B cell (primary cell): Measurements from ENCODE around the gene TSEN2. TPM values are rescaled to one million over a fixed set of nuclear protein-coding genes. Genes with fewer than 3 reads are reported as not detected.

ENCODE experiments used
- ATAC-seq: fragments of 200-7000 bp; cut with Tn5 transposase; one replicate; pipeline ENCODE4 v1.10.0; 2021; ENCODE audit warnings: low read depth, mild to moderate bottlenecking, moderate number of reproducible peaks, moderate library complexity
- CTCF ChIA-PET: fragments of 350-600 bp; sonication (Branson Sonifier 250); formaldehyde crosslinking; loops from one replicate; lab custom pipeline; 2021; ENCODE audit warnings: antibody characterized with exemption, inconsistent platforms; lab: Charles Lee
- POLR2A ChIA-PET: fragments of 350-600 bp; sonication (Branson Sonifier 250); formaldehyde crosslinking; loops from one replicate; lab custom pipeline; 2021; ENCODE audit warnings: antibody characterized with exemption; lab: Charles Lee
- DNase-seq: peaks from one replicate; pipeline ENCODE4 v3.0.0; 2013
- H2AFZ ChIP-seq: 2 replicates; pipeline ENCODE4 v1.6.1; 2012; ENCODE audit warnings: mild to moderate bottlenecking, low read depth, low read length; ENCODE audit not compliant: insufficient read depth, poor library complexity, severe bottlenecking
- H3K27ac ChIP-seq, 2 donors: 1 replicate in 1 of 2; 2 replicates in 1 of 2; pipeline ENCODE4 v1.5.1; 2012 to 2013; ENCODE audit warnings: low read length in 2 of 2, mild to moderate bottlenecking in 2 of 2, moderate library complexity in 1 of 2
- H3K27me3 ChIP-seq, 4 experiments: fragments of 200-600 bp in 1 of 4; sonication (generic) in 1 of 4; replicated peaks in 1 of 4; 1 replicate in 2 of 4; 2 replicates in 2 of 4; pipeline versions ENCODE4 v1.6.1 to v1.7.0; 2013 to 2016; ENCODE audit warnings: low read length in 3 of 4, mild to moderate bottlenecking in 2 of 4, mixed read lengths in 1 of 4, moderate library complexity in 1 of 4; ENCODE audit not compliant: insufficient read depth in 4 of 4, control insufficient read depth in 3 of 4; ENCODE audit errors: control extremely low read depth in 1 of 4
- H3K36me3 ChIP-seq, 2 experiments: replicated peaks in 1 of 2; 1 replicate in 1 of 2; 2 replicates in 1 of 2; pipeline versions ENCODE4 v1.6.1 to v1.7.1; 2013; ENCODE audit warnings: low read length in 1 of 2; ENCODE audit not compliant: insufficient read depth in 2 of 2, control insufficient read depth in 1 of 2; ENCODE audit errors: control extremely low read depth in 1 of 2, extremely low read depth in 1 of 2
- H3K4me1 ChIP-seq, 2 donors: fragments of 200-600 bp in 1 of 2; sonication (generic) in 1 of 2; 1 replicate in 1 of 2; 2 replicates in 1 of 2; pipeline versions ENCODE4 v1.5.1 to v1.6.1; 2013 to 2017; ENCODE audit warnings: low read length in 2 of 2; ENCODE audit not compliant: control insufficient read depth in 2 of 2, insufficient read depth in 2 of 2
- H3K4me2 ChIP-seq: replicated peaks from 2 replicates; pipeline ENCODE3; 2012; ENCODE audit warnings: mild to moderate bottlenecking, low read depth, low read length; ENCODE audit not compliant: poor library complexity, severe bottlenecking
- H3K4me3 ChIP-seq, 5 experiments: fragments of 200-600 bp in 1 of 5; sonication (generic) in 1 of 5; 1 replicate in 3 of 5; 2 replicates in 2 of 5; pipeline versions ENCODE4 v1.5.1 to v1.7.0; 2011 to 2016; ENCODE audit warnings: low read length in 4 of 5, mild to moderate bottlenecking in 4 of 5, low read depth in 2 of 5, control low read depth in 1 of 5, moderate library complexity in 1 of 5; ENCODE audit not compliant: insufficient read depth in 1 of 5; ENCODE audit errors: control extremely low read depth in 1 of 5, extremely low read depth in 1 of 5
- H3K79me2 ChIP-seq: fragments of 200-600 bp; sonication (generic); one replicate; pipeline ENCODE4 v1.6.0; 2016; ENCODE audit warnings: low read length; ENCODE audit not compliant: control insufficient read depth, insufficient read depth
- H3K9ac ChIP-seq: fragments of 200-600 bp; sonication (generic); 2 replicates; pipeline ENCODE4 v1.6.1; 2017; ENCODE audit warnings: mild to moderate bottlenecking, low read length, moderate library complexity
- H3K9me3 ChIP-seq, 3 donors: one replicate each; pipeline versions ENCODE4 v1.6.1 to v1.7.1; 2013; ENCODE audit warnings: low read length in 2 of 3; ENCODE audit not compliant: control insufficient read depth in 2 of 3, insufficient read depth in 1 of 3; ENCODE audit errors: control extremely low read depth in 1 of 3
- H4K20me1 ChIP-seq: 2 replicates; pipeline ENCODE4 v1.6.0; 2012; ENCODE audit warnings: mild to moderate bottlenecking, low read length; ENCODE audit not compliant: insufficient read depth, control insufficient read depth, poor library complexity, severe bottlenecking
- H3K27ac Mint-ChIP-seq: one replicate; pipeline ENCODE4 v1.8.0; 2021; ENCODE audit warnings: mixed read lengths
- H3K27me3 Mint-ChIP-seq: one replicate; pipeline ENCODE4 v1.8.0; 2021; ENCODE audit warnings: mixed read lengths
- H3K4me1 Mint-ChIP-seq: one replicate; pipeline ENCODE4 v1.8.0; 2021; ENCODE audit warnings: mixed read lengths
- H3K4me3 Mint-ChIP-seq: one replicate; pipeline ENCODE4 v1.8.0; 2021; ENCODE audit warnings: mixed read lengths
- H3K9me3 Mint-ChIP-seq: one replicate; pipeline ENCODE4 v1.8.0; 2022; ENCODE audit warnings: mixed read lengths; ENCODE audit not compliant: insufficient read depth
- EZH2 ChIP-seq: IDR thresholded peaks from 2 replicates; pipeline ENCODE4 v1.6.1; 2012; ENCODE audit warnings: borderline replicate concordance, low read depth, mild to moderate bottlenecking, moderate library complexity, low read length; ENCODE audit not compliant: insufficient read depth, poor library complexity, severe bottlenecking
- WGBS: methylation state at CpG from one replicate; pipeline ENCODE4 v1.1.5; 2013; ENCODE audit warnings: missing lambda C conversion rate; ENCODE audit not compliant: insufficient coverage; 5-methylcytosine and 5-hydroxymethylcytosine counted together
- intact Hi-C: fragments of 100-400 bp; cut with micrococcal nuclease; formaldehyde crosslinking; loops from one replicate; pipeline ENCODE4 v1.10.0; 2022
- polyA plus RNA-seq: library from polyadenylated mRNA; depleted of rRNA; stranded (reverse); fragments of >200 nt; gene quantifications from 2 replicates; pipeline ENCODE4 v1.2.3, GENCODE V29; 2012
- total RNA-seq, 2 donors: library from RNA; stranded (reverse); fragments of 120-200 nt in 1 of 2; gene quantifications; 1 replicate in 1 of 2; 2 replicates in 1 of 2; pipeline versions ENCODE4 v1.2.3 to v1.2.4, GENCODE V29; 2013 to 2022
- TF ChIP-seq, protein P1 (sequence below): fragments of 200-600 bp; IDR thresholded peaks from one replicate; pipeline ENCODE4 v1.8.0; 2022; ENCODE audit warnings: antibody characterized with exemption, mild to moderate bottlenecking

The TSEN2 gene
- total and polyA plus RNA-seq, 2 donors (not counting 1 experiment from before 2014, with no cell fraction given): 13.4 to 17.6 TPM

DNA sequence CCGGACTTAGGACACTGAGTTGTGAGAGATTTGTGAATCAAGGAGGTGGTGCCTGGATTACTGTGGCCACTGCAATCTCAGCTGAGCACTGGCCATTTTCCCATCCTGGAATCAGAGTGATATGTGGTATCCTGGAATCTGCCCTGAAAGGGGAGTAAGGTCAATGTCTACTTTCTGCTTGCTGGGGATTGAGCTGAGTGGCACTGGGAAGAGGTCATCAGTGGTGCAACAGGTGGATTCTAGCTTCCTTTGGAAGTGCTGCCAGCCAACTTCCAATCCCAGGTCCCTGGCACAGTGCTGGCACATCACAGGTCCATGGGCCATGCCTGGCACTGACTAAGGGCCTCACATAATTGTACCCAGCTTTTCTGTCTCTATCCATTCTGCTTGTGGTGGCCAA, 20.6 kb upstream of the TSEN2 start:
- Mint-ChIP-seq H3K4me3 (no peak overlapping the region), H3K4me1 (no peaks in the 10 kb centered on the region), H3K27me3 (no peaks in the 10 kb centered on the region), H3K9me3 (no peaks in the 10 kb centered on the region), H3K27ac (no peak overlapping the region)
- no peak overlapping the region for H3K4me2 ChIP-seq
- ChIA-PET POLR2A (no interaction called here), CTCF (interaction anchor here (1.4 kb wide), 1 partner anchor 16 kb away, joined by 5 read pairs; no protein-coding TSS in a partner anchor)
- H3K9ac ChIP-seq: no peak overlapping the region
- H3K9me3 ChIP-seq: no peaks in the 10 kb centered on the region
- intact Hi-C loops: no loop called here
- DNase-seq (no peak), ATAC-seq (no peak)
- H3K4me3 ChIP-seq: no peak overlapping the region
- H3K79me2 ChIP-seq: no peaks in the 10 kb centered on the region
- H2AFZ ChIP-seq: no peak overlapping the region
- peaks cover 0 to 5% of the 10 kb centered on the region in 2 donors for H3K4me1 ChIP-seq
- H3K27ac ChIP-seq: no peak overlapping the region
- H3K27me3 ChIP-seq: no peaks in the 10 kb centered on the region
- H4K20me1 ChIP-seq: no peaks in the 10 kb centered on the region
- 100% methylated on average over 1 of the region's 1 CpG for WGBS
- no peak for TF ChIP-seq EZH2
- TF ChIP-seq, protein P1, sequence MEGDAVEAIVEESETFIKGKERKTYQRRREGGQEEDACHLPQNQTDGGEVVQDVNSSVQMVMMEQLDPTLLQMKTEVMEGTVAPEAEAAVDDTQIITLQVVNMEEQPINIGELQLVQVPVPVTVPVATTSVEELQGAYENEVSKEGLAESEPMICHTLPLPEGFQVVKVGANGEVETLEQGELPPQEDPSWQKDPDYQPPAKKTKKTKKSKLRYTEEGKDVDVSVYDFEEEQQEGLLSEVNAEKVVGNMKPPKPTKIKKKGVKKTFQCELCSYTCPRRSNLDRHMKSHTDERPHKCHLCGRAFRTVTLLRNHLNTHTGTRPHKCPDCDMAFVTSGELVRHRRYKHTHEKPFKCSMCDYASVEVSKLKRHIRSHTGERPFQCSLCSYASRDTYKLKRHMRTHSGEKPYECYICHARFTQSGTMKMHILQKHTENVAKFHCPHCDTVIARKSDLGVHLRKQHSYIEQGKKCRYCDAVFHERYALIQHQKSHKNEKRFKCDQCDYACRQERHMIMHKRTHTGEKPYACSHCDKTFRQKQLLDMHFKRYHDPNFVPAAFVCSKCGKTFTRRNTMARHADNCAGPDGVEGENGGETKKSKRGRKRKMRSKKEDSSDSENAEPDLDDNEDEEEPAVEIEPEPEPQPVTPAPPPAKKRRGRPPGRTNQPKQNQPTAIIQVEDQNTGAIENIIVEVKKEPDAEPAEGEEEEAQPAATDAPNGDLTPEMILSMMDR: no peak
- H3K36me3 ChIP-seq: no peaks in the 10 kb centered on the region

DNA sequence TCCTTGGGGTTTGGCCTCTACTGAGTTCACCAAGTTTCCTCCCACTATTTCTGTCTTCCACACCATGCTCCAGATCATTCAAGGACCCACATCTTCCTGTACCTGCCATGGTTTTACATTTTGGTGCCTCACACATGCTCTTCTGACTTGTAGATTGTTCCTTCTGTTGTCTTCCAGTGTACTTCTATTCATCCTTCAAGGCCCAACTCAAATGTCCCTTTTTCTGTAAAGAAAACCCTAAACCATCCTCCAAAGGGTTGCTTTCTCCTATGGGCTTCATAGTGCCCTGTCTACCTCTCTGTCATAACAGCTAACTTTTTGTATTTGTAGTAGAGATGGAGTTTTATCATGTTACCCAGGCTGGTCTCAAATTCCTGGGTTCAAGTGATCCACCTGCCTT, 20.1 kb upstream of the TSEN2 start:
- no peak overlapping the region for H3K4me3 Mint-ChIP-seq
- Histone ChIP-seq H4K20me1 (no peaks in the 10 kb centered on the region), H3K27ac (no peak overlapping the region), H3K4me2 (no peak overlapping the region), H2AFZ (no peak overlapping the region), H3K4me3 (no peak overlapping the region), H3K79me2 (no peaks in the 10 kb centered on the region), H3K9ac (no peak overlapping the region), H3K9me3 (no peaks in the 10 kb centered on the region), H3K36me3 (no peaks in the 10 kb centered on the region), H3K27me3 (no peaks in the 10 kb centered on the region), H3K4me1 (peaks cover 0 to 5% of the 10 kb centered on the region in 2 donors)
- no peak for TF ChIP-seq EZH2
- TF ChIP-seq, protein P1: no peak
- no peaks in the 10 kb centered on the region for H3K27me3 Mint-ChIP-seq
- ChIA-PET CTCF (interaction anchor here (1.4 kb wide), 1 partner anchor 16 kb away, joined by 5 read pairs; no protein-coding TSS in a partner anchor), POLR2A (no interaction called here)
- H3K9me3 Mint-ChIP-seq: no peaks in the 10 kb centered on the region
- no peak overlapping the region for H3K27ac Mint-ChIP-seq
- H3K4me1 Mint-ChIP-seq: no peaks in the 10 kb centered on the region
- ATAC-seq (no peak), DNase-seq (no peak)
- intact Hi-C loops: no loop called here
